ENCODE measurements around the gene OAS3.
"Not testable (repeated sequence)": the region's sequence is repeated elsewhere in the genome, so short reads cannot be mapped to it uniquely, and the experiment has no call there.

Gene OAS3

DNA sequence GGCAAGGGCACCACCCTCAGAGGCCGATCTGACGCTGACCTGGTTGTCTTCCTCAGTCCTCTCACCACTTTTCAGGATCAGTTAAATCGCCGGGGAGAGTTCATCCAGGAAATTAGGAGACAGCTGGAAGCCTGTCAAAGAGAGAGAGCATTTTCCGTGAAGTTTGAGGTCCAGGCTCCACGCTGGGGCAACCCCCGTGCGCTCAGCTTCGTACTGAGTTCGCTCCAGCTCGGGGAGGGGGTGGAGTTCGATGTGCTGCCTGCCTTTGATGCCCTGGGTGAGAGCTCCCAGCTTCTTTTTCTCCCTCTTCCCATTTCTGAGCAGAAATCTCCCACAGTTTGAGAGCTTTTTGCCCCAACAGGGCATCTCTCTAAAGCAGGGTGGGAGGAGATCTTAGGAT is 29.7 kb upstream of the OAS3 start:
- no peak overlapping the region for H3K4me3 ChIP-seq (ENCODE audit: low read depth, low read length)
- TF ChIP-seq, protein P1, sequence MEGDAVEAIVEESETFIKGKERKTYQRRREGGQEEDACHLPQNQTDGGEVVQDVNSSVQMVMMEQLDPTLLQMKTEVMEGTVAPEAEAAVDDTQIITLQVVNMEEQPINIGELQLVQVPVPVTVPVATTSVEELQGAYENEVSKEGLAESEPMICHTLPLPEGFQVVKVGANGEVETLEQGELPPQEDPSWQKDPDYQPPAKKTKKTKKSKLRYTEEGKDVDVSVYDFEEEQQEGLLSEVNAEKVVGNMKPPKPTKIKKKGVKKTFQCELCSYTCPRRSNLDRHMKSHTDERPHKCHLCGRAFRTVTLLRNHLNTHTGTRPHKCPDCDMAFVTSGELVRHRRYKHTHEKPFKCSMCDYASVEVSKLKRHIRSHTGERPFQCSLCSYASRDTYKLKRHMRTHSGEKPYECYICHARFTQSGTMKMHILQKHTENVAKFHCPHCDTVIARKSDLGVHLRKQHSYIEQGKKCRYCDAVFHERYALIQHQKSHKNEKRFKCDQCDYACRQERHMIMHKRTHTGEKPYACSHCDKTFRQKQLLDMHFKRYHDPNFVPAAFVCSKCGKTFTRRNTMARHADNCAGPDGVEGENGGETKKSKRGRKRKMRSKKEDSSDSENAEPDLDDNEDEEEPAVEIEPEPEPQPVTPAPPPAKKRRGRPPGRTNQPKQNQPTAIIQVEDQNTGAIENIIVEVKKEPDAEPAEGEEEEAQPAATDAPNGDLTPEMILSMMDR (IDR thresholded peaks at IDR 0.05; ENCODE audit: low read depth, low read length): no peak
- no peak for DNase-seq (ENCODE audit: low read depth, low spot score)
- in situ Hi-C loops (cut with HindIII; ENCODE audit: low sequenced_read_pairs): no loop called here

GRCh38 chr12:112909693-112910092 is 28.6 kb upstream of the OAS3 start:
- no peak overlapping the region for H3K4me3 ChIP-seq (ENCODE audit: low read depth, low read length)

GRCh38 chr12:112913038-112913688 is 25.1 kb upstream of the OAS3 start:
- no peak overlapping the region for H3K4me3 ChIP-seq (ENCODE audit: low read depth, low read length)
- in situ Hi-C loops (cut with HindIII; ENCODE audit: low sequenced_read_pairs): no loop called here
- TF ChIP-seq, protein P1 (IDR thresholded peaks at IDR 0.05; ENCODE audit: low read depth, low read length): no peak
- no peak for DNase-seq (ENCODE audit: low read depth, low spot score)

More at GRCh38 chr12:112909693-112910092, 28.6 kb upstream of the OAS3 start:
- TF ChIP-seq, protein P1 (IDR thresholded peaks at IDR 0.05; ENCODE audit: low read depth, low read length): no peak
- in situ Hi-C loops (cut with HindIII; ENCODE audit: low sequenced_read_pairs): no loop called here
- no peak for DNase-seq (ENCODE audit: low read depth, low spot score)

- in situ Hi-C loops (cut with HindIII; ENCODE audit: low sequenced_read_pairs); H3K4me3 ChIP-seq (ENCODE audit: low read depth, low read length); DNase-seq (ENCODE audit: low read depth, low spot score): not testable (repeated sequence)
Measured at GRCh38 chr12:112913888-112914287, 24.4 kb upstream of the OAS3 start.

- DNase-seq (ENCODE audit: low read depth, low spot score): no peak
- TF ChIP-seq, protein P1 (IDR thresholded peaks at IDR 0.05; ENCODE audit: low read depth, low read length): no peak
- in situ Hi-C loops (cut with HindIII; ENCODE audit: low sequenced_read_pairs): no loop called here
Measured at GRCh38 chr12:112916270-112916669, 22.0 kb upstream of the OAS3 start.

GRCh38 chr12:112919121-112919520 is 19.2 kb upstream of the OAS3 start:
- TF ChIP-seq, protein P1 (IDR thresholded peaks at IDR 0.05; ENCODE audit: low read depth, low read length): no peak
- no peak overlapping the region for H3K4me3 ChIP-seq (ENCODE audit: low read depth, low read length)
- no peak for DNase-seq (ENCODE audit: low read depth, low spot score)
- in situ Hi-C loops (cut with HindIII; ENCODE audit: low sequenced_read_pairs): no loop called here

More at GRCh38 chr12:112916270-112916669, 22.0 kb upstream of the OAS3 start:
- no peak overlapping the region for H3K4me3 ChIP-seq (ENCODE audit: low read depth, low read length)

DNA sequence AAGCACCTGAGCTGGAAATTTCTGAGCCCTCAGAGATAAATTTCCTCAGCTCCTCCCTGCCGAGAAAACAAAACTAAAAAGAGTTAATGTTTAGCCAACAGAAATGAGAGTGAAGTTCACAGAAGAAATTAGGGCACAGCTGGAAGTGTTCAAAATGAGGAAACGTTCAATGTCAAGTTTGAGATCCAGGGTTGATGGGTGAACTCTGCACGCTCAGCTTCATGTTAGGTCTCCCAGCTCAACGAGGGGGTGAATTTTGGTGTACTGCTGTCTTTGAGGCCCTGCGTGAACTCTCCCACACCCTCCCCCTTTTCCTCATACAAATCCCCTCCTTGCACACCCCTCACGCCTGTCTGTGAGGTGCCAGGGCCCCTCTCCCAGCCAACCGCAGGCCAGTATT is 13.3 kb upstream of the OAS3 start:
- TF ChIP-seq, protein P1 (IDR thresholded peaks at IDR 0.05; ENCODE audit: low read depth, low read length): no peak
- in situ Hi-C loops (cut with HindIII; ENCODE audit: low sequenced_read_pairs): no loop called here
- no peak overlapping the region for H3K4me3 ChIP-seq (ENCODE audit: low read depth, low read length)
- no peak for DNase-seq (ENCODE audit: low read depth, low spot score)

DNA sequence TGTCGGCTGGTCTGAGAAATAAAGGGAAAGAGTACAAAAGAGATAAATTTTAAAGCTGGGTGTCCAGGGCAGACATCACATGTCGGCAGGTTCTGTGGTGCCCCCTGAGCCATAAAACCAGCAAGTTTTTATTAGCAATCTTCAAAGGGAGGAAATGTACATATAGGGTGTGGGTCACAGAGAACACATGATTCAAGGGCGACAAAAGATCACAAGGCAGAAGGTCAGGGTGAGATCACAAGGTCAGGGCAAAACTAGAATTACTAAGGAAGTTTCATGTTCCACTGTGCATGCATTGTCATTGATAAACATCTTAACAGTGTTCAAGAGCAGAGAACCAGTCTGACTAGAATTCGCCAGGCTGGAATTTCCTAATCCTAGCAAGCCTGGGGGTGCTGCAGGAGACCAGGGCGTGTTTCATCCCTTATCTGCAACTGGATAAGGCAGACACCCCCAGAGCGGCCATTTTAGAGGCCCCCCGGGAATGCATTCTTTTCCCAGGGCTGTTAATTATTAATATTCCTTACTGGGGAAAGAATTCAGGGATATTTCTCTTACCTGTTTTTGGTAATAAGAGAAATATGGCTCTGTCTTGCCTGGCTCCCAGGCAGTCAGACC is 11.7 kb upstream of the OAS3 start:
- in situ Hi-C loops (cut with HindIII; ENCODE audit: low sequenced_read_pairs); DNase-seq (ENCODE audit: low read depth, low spot score): not testable (repeated sequence)

More for the DNA sequence above, 11.7 kb upstream of the OAS3 start:
- H3K4me3 ChIP-seq (ENCODE audit: low read depth, low read length): not testable (repeated sequence)

Data from astrocyte of the spinal cord (primary cell).